NCI-H2081 treated with DMSO at 0.1 percent for 48 hours (cell line): ENCODE results near the gene CD7.

Source experiments
- DNase-seq: peaks from one replicate; lab custom pipeline; 2025; lab: John Stamatoyannopoulos, UW

CD7 gene

DNA sequence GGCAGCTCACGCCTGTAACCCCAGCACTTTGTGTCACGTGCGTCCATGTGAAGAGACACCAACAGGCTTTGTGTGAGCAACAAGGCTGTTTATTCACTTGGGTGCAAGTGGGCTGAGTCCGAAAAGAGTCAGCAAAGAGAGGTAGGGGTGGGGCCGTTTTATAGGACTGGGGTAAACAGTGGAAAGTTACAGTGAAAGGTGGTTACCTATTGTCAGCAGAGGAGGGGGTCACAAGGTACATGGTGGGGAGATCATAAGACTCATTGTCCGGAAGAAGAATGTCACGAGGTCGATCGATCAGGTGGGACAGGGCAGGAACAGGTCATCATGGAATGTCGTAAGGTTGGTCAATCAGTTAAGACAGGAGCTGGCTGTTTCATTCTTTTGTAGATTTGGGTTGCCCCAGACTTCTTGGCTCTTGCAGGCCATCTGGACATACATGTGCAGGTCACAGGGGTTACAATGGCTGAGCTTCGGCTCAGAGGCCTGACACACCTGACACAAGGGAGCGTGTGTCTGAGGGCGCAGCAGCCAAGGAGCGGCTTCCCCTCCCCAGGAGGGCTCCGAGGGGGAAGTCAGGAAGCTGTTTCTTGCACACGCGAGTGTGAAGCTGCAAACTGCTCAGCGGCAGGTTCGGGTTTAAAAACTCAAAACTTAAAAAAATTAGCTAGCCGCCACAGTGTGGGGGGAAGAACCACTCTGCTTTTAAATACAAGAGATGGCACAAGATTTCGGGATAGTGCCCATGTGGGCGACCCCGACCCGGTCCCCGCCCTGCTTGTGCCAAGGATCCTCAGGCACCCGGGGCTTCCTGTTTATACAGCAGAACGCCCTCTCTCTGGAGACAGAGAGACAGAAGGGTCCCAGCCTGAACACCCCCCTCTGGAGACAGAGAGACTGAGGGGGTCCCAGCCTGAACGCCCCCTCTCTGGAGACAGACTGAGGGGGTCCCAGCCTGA lies 29.2 kb upstream of the CD7 start:
- no peak for DNase-seq

DNA sequence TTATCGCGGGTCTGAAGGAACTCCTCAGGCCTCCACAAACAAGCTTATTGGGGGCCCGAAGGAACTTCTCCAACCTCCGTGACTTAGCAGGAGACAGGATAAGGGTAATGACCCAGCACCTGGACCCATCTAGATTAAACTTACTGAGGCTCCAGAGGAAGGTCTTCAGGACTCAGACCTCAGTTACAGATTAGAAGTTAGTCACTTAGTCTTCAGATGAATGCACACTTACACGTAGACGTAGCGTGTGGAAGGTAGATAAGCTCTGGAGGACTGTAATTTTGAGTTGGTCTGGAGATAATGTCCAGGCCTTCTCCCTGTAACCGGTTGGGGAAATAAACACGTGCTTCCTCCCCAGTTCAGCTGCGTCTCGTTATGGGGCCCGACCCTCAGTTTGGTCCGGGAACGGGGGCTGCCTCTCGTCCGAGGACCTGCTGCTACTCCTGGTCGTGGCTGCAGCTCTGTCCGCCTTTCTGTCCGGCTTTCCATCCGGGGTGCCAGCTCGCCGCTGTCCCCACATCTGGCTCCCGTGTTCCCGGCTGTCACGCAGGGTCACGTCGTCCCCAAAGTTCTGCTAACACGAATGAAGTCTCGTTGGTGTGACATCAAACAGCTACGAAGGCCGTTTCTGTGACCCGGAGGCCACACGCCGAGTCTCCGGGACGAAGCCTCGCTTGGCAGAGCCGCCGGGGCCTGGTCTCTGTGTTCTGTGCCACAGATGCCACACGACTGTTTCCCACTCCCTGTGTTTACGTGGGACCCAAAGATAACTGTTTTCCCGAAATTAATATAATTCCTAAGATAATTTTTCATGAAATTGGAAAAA lies 28.0 kb upstream of the CD7 start:
- no peak for DNase-seq

DNA sequence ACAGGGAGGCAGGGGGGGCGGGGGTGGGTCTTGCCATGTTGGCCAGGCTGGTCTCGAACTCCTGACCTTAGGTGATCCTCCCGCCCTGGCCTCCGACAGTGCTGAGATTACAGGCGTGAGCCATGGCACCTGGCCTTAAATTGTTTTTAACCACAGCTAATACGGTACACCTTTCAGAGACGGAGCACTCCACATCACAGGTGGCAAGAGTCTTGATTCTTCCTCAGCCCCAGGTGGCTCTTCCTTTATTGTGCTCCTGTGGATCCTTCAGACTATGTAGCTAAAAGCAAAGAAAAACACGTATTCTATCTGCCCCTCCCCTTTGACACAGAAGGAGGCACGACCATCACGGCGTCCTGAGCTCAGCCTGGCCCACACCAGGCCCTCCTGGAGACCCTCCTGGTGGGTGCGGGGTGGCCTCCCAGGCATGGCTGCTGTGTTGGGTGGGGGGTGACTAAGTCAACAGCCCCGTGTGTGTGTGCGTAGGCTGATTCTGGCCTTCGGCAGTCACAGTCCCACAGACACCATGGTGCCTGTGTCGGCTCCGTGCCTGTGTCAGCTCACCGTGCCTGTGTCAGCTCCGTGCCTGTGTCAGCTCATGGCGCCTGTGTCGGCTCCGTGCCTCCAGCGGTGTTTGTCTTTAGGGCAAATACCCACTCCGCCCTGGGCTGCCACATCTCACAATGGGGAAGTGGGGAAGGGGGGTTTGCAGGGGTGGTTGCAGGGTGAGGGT lies 26.9 kb upstream of the CD7 start:
- no peak for DNase-seq

DNA sequence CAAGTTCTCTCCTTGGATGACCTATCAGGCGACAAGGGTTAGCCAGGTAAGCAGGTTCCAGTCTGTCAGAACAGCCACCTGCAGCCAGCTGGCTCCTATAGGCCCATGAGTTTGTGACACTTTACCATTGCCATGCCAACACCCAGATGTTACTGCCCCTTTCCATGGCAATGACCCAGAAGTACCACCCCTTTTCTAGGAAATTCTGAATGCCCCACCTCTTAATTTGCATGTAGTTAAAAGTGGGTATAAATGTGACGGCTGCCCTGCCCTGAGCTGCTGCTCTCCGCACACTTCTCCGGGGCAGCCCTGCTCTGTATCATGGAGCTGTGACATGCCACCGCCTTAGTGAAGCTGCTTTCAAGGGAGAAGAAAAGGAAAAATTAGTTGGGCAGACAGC lies 26.2 kb upstream of the CD7 start:
- DNase-seq = no peak

DNA sequence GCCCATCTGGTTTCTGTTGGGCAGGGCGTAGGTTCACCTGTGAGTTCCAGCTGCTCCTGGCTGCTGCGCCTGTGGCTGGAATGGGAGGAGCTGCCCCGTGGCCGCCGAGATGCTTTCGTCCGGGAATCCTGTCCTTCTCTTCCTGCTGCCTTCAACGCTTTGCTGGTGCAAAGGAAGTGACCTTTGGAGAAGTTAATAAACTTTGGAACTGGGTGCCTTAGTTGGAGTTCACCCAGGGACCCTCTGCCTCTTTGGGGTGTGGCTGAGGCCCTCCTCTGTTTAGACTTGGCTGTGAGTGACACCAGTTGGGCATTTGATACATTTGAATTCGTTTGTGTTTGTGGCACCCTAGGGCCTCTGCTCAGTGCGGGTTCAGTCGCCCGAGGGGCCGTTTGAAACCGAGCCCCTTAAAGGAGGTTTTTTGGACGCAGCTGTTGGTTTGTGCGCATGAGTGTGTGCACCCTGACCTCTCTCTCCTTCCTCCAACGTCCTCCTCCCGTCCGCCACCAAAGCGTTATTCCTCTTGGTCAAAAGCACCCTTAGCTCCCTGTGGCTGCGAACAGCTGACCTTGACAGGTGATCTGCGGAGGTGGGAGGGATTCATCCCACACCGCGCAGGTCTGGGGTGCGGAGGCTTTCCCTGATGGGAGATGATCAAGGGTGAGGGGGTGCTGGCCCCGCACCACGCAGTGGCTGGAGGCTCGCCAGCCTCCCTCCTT lies 25.1 kb upstream of the CD7 start:
- DNase-seq = no peak

DNA sequence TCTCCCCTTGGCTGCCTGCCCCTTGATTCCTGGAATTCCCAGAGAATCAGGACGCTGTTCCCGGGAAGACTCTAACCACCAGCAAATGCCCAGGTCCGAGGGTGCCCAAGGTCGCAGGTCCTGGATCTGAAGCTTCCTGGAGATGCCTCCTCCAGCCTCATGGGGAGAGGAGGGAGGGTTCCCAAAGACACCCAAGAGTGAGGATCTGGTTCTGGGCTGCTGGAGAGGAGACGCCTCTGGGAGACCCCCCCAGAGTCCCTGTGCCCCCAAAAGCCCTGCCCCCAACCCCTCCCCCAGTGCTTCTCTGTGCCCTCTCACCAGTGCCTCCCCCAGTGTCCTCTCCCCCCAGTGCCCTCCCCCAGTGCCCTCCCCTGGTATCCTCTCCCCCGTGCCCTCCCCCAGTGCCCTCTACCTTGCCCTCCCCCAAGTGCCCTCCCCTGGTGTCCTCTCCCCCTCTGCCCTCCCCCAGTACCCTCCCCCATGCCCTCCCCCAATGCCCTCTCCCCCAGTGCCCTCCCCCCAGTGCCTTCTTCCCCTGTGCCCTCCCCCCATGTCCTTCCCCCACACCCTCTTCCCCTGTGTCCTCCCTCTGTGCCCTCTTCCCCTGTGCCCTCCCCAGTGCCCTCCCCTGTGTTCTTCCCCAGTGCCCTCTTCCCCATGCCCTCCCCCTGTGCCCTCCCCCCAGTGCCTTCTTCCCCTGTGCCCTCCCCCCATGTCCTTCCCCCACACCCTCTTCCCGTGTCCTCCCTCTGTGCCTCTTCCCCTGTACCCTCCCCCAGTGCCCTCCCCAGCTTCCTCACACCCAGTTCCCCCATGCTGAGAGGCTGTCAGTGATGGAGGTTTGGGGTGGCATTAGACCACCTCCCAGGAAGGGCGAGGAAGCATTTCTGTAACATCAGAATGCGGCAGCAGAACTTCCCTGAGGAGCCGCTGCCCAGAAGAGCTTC lies 22.5 kb upstream of the CD7 start:
- no peak for DNase-seq

DNA sequence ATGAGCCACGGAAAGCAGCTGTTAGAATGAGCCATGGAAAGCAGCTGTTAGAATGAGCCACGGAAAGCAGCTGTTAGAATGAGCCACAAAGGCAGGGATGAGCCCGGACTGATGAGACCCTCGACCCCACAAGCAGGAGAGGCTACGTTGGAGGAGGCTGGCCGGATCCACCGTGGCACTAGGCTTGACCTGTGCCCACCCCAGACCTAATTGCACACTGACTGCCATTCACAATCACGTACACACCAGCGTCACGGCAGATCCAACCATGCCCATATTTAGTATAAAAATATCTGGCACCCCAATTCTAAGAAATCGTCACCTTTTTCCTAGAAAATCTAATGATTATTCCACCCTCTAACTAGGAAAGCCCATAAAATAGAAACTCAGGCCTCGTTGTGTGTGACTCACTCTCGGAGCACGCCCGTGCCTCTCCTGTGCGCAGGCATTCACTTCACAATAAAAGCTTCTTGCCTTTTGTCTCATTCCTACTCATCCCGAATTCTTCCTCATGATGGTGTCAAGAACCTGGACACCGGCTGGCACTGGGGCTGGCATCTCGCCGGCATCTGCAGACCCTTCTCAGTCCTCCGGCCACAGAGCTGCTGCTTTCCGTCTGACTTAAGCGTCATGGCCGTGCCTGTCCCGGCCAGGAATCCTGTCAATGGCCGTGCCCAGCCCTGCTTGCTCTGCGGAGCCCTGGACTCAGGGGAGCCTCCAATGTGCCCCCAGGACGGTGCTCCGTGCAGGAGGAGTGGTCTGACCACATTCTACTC lies 21.6 kb upstream of the CD7 start:
- DNase-seq = no peak

DNA sequence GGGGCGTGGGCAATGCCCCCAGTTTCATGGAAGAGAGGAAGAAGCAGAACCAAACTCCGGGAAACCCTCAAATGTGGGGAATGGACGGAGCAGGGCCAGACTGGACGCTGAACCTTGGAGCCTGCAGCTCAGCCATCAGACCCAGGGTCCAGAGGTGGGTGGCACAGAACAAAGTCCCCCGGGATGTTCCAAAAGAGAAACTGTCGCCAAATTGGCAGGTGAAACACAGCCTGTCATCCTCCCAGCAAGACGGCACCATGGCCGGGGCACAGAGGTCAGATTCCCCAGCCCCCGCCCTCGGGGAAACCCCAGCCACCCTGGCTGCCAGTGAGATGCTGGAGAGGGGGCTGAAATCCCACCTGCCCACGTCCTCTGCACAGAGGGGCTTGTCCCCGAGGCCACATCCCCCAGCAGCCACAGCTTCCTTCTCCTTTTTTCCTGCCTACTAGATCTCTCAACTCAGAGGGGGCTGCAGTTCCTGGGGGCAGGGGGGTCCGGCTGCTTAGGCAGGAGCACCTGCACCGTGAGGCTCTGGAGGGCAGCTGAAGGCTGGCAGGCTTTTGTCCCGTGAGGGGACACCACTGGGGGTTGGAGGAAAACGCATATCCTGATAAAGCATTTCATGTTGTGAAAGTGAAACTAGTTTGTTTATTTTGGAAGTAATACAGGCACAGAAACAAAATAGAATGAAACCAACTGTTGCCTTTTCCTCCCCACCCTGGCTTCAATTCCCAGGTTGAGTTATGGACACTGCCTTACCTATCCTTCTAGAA lies 17.4 kb upstream of the CD7 start:
- no peak for DNase-seq

DNA sequence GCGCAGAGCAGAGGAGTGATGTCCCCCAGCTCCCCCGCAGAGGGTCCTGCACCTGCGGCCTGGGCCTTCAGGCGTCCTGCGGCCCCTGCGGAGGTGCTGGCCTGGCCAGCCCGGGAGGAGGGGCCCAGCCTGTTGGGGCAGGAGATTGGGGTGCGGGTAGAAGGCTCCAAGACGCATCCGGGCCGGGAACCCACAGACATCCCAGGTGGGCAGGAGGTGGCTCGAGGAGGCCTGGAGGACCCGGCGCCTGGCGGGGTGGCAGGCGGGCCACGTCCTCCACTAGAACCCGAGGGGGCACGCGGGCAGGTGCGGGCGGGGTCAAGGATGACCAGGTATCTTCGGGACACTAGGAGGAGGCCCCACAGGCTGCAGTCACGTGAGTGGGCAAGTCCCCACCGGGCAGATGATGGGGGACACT lies 16.8 kb upstream of the CD7 start:
- no peak for DNase-seq

DNA sequence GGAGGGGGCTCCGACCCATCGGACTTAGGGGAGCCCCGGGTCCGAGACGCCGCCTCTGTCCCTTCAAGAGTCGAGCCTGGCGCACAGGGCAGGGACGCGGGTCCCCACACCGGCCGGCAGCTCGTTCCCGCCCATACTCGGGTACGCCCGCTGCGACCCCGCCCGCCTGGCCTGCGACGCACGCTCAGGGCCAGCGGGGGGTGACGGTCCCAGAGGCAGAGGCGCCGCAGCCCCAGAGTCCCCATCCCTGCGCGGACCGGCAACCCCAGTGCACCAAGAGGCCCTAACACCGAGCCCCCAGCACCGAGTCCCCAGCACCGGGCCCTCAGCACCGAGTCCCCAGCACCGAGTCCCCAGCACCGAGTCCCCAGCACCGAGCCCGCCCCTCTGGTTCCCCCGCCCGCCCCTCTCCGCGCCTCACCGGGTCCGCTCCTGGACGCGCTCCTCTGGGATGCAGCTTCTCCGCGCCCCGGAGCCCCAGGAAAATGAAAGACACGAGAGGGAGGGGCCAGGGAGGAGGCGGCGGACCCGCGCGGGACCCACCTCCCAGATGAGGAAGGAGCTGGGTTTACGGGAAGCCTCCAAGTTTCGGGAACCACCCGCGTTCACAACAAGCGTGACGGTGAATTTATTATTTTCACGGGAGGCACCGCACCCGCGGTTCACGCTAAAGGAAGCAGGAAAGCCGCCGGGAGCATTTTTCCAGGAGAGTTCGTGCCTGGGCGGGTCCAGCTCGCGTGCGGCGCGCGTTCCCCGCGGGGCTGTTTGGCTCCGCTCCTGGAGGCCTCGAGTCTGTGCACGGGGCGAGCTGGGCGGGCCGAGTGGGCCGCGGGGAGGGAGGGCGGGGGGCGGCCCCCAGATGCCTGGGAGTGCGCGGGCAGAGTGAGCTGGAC lies 16.1 kb upstream of the CD7 start, which contains the start of gene SECTM1:
SECTM1 (minus strand) TSS at position 488 of the 893 bp plus-strand sequence. CDS start 6,526 bp downstream, outside the sequence.
- DNase-seq = no peak

DNA sequence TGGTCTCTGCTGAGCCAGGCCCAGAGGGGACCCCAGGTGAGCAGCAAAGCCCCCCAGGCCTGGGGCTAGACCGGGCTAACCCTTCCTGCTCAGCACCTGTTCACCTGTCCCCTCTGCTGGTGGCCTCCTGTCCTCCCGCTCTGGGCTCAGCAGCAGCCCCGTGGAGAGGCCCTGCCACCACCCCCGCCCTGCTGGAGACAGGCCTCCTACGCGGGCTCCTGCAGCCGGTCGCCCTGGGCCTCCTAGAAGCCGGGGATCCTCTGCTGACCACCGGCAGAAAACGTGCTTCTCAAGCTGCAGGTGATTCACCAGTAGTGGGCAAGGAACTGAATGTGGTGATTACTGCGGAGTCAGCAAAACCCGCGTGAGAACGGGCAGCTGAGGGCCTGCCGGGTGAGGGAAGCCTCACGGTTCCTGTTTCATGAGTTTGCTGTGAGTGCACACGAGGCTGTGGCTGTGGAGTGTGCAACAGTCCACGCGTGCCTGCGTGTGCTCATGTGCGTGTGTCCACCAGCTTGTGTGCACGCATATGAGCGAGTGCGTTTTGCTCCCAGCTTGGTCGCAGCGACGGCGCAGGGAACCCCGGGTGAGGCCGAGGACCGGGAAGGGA lies 15.4 kb upstream of the CD7 start:
- no peak for DNase-seq

DNA sequence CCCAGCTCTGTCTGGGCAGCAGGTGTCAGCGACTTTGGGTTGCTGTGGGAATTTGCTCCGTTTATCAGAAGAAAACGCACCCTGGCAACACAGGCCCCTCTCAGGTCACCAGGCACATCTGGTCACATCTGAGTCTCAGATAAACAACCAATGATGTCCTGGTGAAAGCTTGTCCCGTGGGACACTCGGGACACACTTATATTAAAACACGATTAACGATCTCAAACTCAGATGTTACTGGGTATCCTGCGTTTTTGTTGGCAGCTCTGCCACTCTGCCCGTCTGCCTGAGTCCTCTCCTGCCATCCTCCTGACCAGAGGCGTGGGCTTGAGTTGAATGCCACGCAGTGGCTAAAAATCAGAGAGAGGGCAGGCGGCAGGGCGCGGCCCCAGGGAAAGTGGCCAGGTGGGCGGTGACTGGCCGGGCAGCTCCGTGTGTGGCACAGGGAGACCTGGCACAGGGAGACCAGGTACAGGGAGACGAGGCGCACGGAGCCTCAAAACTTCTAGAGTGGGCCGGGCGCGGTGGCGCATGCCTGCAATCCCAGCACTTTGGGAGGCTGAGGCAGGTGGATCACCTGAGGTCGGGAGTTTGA lies 14.0 kb upstream of the CD7 start:
- DNase-seq = no peak

DNA sequence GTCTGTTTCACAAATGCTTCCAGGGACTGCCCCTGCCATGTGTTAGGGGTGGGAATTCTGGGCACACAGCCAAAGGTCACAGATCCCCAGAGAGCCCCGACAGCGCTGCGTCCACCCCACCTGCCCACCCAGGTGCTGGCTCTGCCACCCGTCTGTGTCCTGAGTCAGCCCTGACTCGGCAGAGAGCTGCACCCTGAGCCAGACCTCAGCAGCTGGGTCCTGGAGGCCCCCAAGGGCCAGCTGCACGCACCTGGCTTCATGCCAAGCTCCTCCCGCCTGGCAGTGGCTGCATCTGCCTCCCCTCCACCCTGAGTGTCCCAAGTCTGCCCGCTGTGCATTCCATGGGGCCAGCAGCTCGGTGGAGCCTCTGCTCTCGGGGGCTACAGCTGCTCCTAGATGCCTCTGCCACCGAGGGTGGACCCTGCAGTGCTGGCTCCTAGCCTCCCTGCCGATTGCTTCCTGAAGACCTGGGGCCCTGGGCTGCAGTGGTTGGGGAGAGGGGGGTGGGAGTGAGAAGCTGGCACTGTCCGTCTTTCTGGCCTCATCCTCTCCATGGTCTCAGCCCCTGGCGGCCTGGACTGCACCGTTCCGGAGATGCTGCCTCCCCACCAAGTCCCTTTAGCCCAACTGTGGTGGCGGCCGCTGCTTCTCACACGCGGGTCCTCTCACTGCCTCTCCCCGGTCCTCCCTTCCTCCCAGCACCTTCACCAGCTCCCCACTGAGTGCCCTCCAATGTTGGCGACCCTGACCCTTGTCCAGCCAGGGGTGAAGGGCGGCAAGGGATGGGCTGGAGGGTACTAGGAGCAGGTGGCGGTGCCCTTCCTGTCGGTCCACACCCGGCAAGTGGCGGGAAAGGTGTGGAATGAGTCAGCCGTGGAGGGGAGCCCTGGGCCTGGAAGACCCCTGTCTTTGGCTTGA lies 13.2 kb upstream of the CD7 start:
- DNase-seq = peak; percentile 46

DNA sequence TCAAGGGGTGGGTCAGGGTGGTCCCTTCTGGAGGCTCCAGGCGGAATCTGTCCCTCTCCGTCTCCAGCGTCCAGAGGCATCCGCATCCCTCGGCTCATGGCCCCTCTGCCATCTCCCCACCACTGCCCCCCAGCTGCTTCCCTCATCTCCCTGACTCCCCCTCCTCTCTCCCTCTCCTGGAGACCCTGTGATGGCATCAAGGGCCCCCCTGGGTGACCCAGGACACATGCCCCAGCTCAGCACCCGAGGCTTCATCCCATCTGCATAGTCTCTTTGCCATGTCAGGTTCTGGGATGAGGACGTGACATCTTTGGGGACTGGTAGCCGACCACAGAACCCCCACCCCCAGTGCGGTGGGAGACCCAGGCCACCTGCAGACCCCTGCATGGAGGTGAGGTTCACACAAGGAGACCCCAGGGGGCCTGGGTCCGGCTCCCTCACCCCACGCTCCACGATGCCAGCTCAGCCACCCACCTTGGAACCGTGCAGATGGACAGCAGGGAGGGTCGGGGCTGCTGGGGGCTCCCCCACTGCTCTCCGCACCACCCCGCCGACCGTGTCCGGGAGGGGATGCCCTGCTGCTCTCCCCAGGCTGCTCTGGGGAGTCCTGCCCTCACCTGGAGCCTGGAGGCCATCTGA lies 12.4 kb upstream of the CD7 start:
- no peak for DNase-seq

DNA sequence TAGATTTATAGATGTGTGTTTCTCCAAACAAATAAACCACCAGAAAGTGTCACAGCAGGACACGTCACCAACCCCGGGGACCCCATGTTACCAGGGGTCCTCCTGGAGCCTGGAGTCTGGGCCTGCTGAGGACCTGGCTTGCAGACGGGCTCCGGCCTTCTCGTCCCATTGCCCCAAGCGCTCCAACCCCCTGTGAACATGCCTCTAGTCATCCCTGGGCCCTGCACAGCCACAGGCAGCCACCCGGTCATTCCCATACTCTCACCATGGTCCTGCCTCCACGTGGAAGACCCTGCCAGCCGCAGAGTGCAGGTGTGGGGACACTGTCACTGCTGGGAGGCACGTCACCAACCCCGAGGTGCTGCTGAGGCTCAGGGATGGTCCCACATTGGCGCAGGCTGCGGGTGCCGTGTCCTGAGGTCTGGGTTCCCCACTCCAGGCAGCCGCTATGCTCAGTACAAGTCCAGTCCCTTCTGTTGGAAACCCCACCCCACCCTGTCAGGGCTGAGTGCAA lies 11.6 kb upstream of the CD7 start:
- no peak for DNase-seq
